GM23338 (cell line): ENCODE data around the gene AP2A2. TPM values are rescaled to one million over a fixed set of nuclear protein-coding genes. Genes with fewer than 3 reads are reported as not detected.

Experiments used
- ATAC-seq: fragments of 200-7000 bp; cut with Tn5 transposase; 3 replicates; pipeline ENCODE4 v1.9.1; 2020
- DNase-seq: peaks from one replicate; pipeline ENCODE4 v3.0.0-alpha.2; 2015; ENCODE audit warnings: low spot score
- H2AFZ ChIP-seq: fragments of 200-600 bp; sonication (generic); 2 replicates; pipeline ENCODE4 v1.8.0; 2016; ENCODE audit warnings: antibody characterized with exemption, mild to moderate bottlenecking, moderate library complexity
- H3F3A ChIP-seq: fragments of 200-600 bp; sonication (generic); replicated peaks from 2 replicates; pipeline ENCODE4 v1.8.0; 2017; ENCODE audit warnings: antibody characterized with exemption, mixed run types, low read depth
- H3K27ac ChIP-seq: fragments of 200-600 bp; sonication (generic); 2 replicates; pipeline ENCODE4 v1.6.1; 2016; ENCODE audit warnings: low read depth
- H3K27me3 ChIP-seq: fragments of 200-600 bp; sonication (generic); 2 replicates; pipeline ENCODE4 v1.8.0; 2016; ENCODE audit warnings: mild to moderate bottlenecking, mixed run types, moderate library complexity; ENCODE audit not compliant: insufficient read depth
- H3K36me3 ChIP-seq: fragments of 200-600 bp; sonication (generic); 2 replicates; pipeline ENCODE4 v1.8.0; 2016; ENCODE audit warnings: mild to moderate bottlenecking; ENCODE audit not compliant: insufficient read depth
- H3K4me1 ChIP-seq: fragments of 200-600 bp; sonication (generic); 2 replicates; pipeline ENCODE4 v1.8.0; 2016; ENCODE audit warnings: mild to moderate bottlenecking, moderate library complexity; ENCODE audit not compliant: insufficient read depth
- H3K4me2 ChIP-seq: fragments of 200-600 bp; sonication (generic); 2 replicates; pipeline ENCODE4 v1.7.1; 2017; ENCODE audit warnings: mixed run types
- H3K4me3 ChIP-seq: fragments of 200-600 bp; sonication (generic); 2 replicates; pipeline ENCODE4 v1.6.1; 2016; ENCODE audit warnings: mixed run types
- H3K79me2 ChIP-seq: fragments of 200-600 bp; sonication (generic); replicated peaks from 2 replicates; pipeline ENCODE4 v1.8.0; 2017; ENCODE audit warnings: mild to moderate bottlenecking; ENCODE audit not compliant: insufficient read depth
- H3K9me2 ChIP-seq: fragments of 200-600 bp; sonication (generic); 2 replicates; pipeline ENCODE4 v1.8.0; 2017; ENCODE audit not compliant: insufficient read depth
- H4K20me1 ChIP-seq: fragments of 200-600 bp; sonication (generic); replicated peaks from 2 replicates; pipeline ENCODE4 v1.8.0; 2017; ENCODE audit warnings: mild to moderate bottlenecking; ENCODE audit not compliant: insufficient read depth
- H3K27ac Mint-ChIP-seq: 2 replicates; pipeline ENCODE4 v1.8.0; 2020; ENCODE audit warnings: inconsistent platforms, mild to moderate bottlenecking, moderate library complexity, mixed read lengths
- H3K27me3 Mint-ChIP-seq: 3 replicates; pipeline ENCODE4 v1.8.0; 2022; ENCODE audit warnings: low read depth, mild to moderate bottlenecking, moderate library complexity, mixed read lengths, inconsistent platforms; ENCODE audit not compliant: insufficient read depth, poor library complexity
- H3K36me3 Mint-ChIP-seq: 3 replicates; pipeline ENCODE4 v1.8.0; 2021; ENCODE audit warnings: low read depth, mild to moderate bottlenecking, inconsistent platforms, moderate library complexity, mixed read lengths
- H3K4me1 Mint-ChIP-seq: 3 replicates; pipeline ENCODE4 v1.8.0; 2020; ENCODE audit warnings: mild to moderate bottlenecking, inconsistent platforms, mixed read lengths
- H3K4me3 Mint-ChIP-seq: 3 replicates; pipeline ENCODE4 v1.8.0; 2021; ENCODE audit warnings: moderate library complexity, mild to moderate bottlenecking, inconsistent platforms, mixed read lengths
- H3K9me3 Mint-ChIP-seq: 3 replicates; pipeline ENCODE4 v1.8.0; 2020; ENCODE audit warnings: moderate library complexity, mild to moderate bottlenecking, inconsistent platforms, mixed read lengths
- CREB1 ChIP-seq: fragments of 250-450 bp; sonication (Bioruptor Pico); IDR thresholded peaks from 2 replicates; pipeline ENCODE4 v1.5.0; 2020; ENCODE audit warnings: low read depth, mild to moderate bottlenecking, moderate library complexity
- EZH2 ChIP-seq: fragments of 200-600 bp; sonication (generic); IDR thresholded peaks from one replicate; pipeline ENCODE4 v1.8.0; 2017; ENCODE audit warnings: antibody characterized with exemption, mild to moderate bottlenecking, low read depth; ENCODE audit not compliant: unreplicated experiment
- EZH2phosphoT487 ChIP-seq: fragments of 200-600 bp; sonication (generic); IDR thresholded peaks from one replicate; pipeline ENCODE4 v1.8.1; 2018; ENCODE audit warnings: antibody characterized with exemption; ENCODE audit not compliant: unreplicated experiment
- JUNB ChIP-seq: IDR thresholded peaks from one replicate; pipeline ENCODE4 v1.6.1; 2016; ENCODE audit warnings: antibody characterized with exemption; ENCODE audit not compliant: unreplicated experiment
- NANOG ChIP-seq: IDR thresholded peaks from 2 replicates; pipeline ENCODE4 v1.6.1; 2016; ENCODE audit warnings: antibody characterized with exemption, borderline replicate concordance
- POLR2AphosphoS5 ChIP-seq: IDR thresholded peaks from 2 replicates; pipeline ENCODE4 v1.6.1; 2016; ENCODE audit warnings: antibody characterized with exemption, low read depth
- STAT1 ChIP-seq: IDR thresholded peaks from one replicate; pipeline ENCODE4 v1.6.1; 2016; ENCODE audit warnings: antibody characterized with exemption; ENCODE audit not compliant: unreplicated experiment
- ZNF114 ChIP-seq: fragments of 250-450 bp; sonication (Bioruptor Pico); IDR thresholded peaks from 2 replicates; pipeline ENCODE4 v1.5.0; 2020; ENCODE audit warnings: mild to moderate bottlenecking, moderate library complexity
- ZNF331 ChIP-seq: fragments of 250-450 bp; sonication (Bioruptor Pico); IDR thresholded peaks from 2 replicates; pipeline ENCODE4 v1.5.0; 2020; ENCODE audit warnings: low read depth, mild to moderate bottlenecking, moderate library complexity
- polyA plus RNA-seq: library from polyadenylated mRNA; unstranded; fragments of >200 nt; fragmentation: Nextera tagmentation; extraction: Ambion mirVana; gene quantifications from 2 replicates; pipeline ENCODE4 v1.2.1, GENCODE V29; 2016
- total RNA-seq: library from RNA; depleted of rRNA; stranded (reverse); fragments of >200 nt; shearing (Covaris generic); gene quantifications from 2 replicates; pipeline ENCODE4 v1.2.3, GENCODE V29; 2014
- TF ChIP-seq, protein P1 (sequence below), 2 experiments: fragments of 200-600 bp in 1 of 2; sonication (generic) in 1 of 2; conservative IDR thresholded peaks; 2 replicates each; pipeline versions ENCODE4 v1.5.1 to v1.6.1; 2016 to 2017; ENCODE audit warnings: antibody characterized with exemption in 2 of 2, low read depth in 2 of 2, mild to moderate bottlenecking in 2 of 2, moderate library complexity in 1 of 2
- TF ChIP-seq, protein P2 (sequence below): IDR thresholded peaks from 2 replicates; pipeline ENCODE4 v1.6.1; 2016; ENCODE audit warnings: antibody characterized with exemption
- TF ChIP-seq, protein P3 (sequence below): IDR thresholded peaks from one replicate; pipeline ENCODE4 v1.6.1; 2018; ENCODE audit warnings: antibody characterized with exemption; ENCODE audit not compliant: unreplicated experiment
- TF ChIP-seq, protein P4 (sequence below): fragments of 250-450 bp; sonication (Bioruptor Pico); IDR thresholded peaks from 2 replicates; pipeline ENCODE4 v1.5.0; 2020; ENCODE audit warnings: mild to moderate bottlenecking, moderate library complexity

Gene AP2A2
- total and polyA plus RNA-seq, 2 experiments from 2014 or later: 23.7 to 47.5 TPM

DNA sequence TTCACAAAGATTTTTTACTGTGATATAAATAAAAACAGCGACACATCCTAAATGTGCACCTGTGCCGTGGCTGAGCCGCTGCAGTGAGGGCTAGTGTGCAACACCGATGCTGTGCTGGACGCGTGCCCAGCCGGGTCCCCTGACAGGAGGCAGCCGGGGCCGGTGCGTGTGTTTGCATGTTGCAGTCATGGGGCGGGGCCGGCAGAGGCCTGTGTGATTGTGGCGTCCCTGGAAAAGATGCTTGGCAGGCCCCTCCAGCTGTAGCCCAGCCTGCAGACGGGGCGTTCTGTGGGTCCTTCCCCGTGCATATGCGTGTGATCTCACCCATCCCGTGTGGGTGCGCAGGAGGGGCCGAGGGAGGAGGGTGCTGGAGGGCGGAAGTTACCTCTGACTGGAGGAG lies 80.3 kb downstream of the AP2A2 start:
- no peak for ATAC-seq
- no peaks in the 10 kb centered on the region; the same call in 2 of the 3 replicates for H3K4me1 Mint-ChIP-seq
- H3F3A ChIP-seq: no peaks in the 10 kb centered on the region
- H3K27ac Mint-ChIP-seq: no peak overlapping the region
- H3K4me2 ChIP-seq: no peak overlapping the region
- H3K27ac ChIP-seq: no peak overlapping the region; the same call in 1 of the 2 replicates
- no peak overlapping the region for H3K4me3 Mint-ChIP-seq
- DNase-seq: no peak
- no peaks in the 10 kb centered on the region; the same call in 1 of the 3 replicates for H3K9me3 Mint-ChIP-seq
- H3K4me1 ChIP-seq: no peaks in the 10 kb centered on the region
- peaks cover 12% of the 10 kb centered on the region for H4K20me1 ChIP-seq
- no peaks in the 10 kb centered on the region for H3K9me2 ChIP-seq
- no peaks in the 10 kb centered on the region for H3K27me3 ChIP-seq
- H3K79me2 ChIP-seq: no peaks in the 10 kb centered on the region
- H2AFZ ChIP-seq: no peak overlapping the region
- H3K4me3 ChIP-seq: no peak overlapping the region
- peaks cover 10% of the 10 kb centered on the region for H3K27me3 Mint-ChIP-seq
- H3K36me3 ChIP-seq: peaks cover 11% of the 10 kb centered on the region; the same call in 1 of the 2 replicates
- H3K36me3 Mint-ChIP-seq: peaks cover 52% of the 10 kb centered on the region
- TF ChIP-seq STAT1 (no peak), JUNB (no peak), ZNF331 (no peak), NANOG (no peak), CREB1 (CRISPR knock-in tag) (no peak), POLR2AphosphoS5 (no peak), EZH2 (no peak), ZNF114 (CRISPR knock-in tag) (no peak), EZH2phosphoT487 (no peak)
- TF ChIP-seq, protein P1, sequence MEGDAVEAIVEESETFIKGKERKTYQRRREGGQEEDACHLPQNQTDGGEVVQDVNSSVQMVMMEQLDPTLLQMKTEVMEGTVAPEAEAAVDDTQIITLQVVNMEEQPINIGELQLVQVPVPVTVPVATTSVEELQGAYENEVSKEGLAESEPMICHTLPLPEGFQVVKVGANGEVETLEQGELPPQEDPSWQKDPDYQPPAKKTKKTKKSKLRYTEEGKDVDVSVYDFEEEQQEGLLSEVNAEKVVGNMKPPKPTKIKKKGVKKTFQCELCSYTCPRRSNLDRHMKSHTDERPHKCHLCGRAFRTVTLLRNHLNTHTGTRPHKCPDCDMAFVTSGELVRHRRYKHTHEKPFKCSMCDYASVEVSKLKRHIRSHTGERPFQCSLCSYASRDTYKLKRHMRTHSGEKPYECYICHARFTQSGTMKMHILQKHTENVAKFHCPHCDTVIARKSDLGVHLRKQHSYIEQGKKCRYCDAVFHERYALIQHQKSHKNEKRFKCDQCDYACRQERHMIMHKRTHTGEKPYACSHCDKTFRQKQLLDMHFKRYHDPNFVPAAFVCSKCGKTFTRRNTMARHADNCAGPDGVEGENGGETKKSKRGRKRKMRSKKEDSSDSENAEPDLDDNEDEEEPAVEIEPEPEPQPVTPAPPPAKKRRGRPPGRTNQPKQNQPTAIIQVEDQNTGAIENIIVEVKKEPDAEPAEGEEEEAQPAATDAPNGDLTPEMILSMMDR (conservative IDR thresholded peaks at IDR 0.05; ENCODE audit: low read depth in 2 of 2): no peak
- TF ChIP-seq, protein P2, sequence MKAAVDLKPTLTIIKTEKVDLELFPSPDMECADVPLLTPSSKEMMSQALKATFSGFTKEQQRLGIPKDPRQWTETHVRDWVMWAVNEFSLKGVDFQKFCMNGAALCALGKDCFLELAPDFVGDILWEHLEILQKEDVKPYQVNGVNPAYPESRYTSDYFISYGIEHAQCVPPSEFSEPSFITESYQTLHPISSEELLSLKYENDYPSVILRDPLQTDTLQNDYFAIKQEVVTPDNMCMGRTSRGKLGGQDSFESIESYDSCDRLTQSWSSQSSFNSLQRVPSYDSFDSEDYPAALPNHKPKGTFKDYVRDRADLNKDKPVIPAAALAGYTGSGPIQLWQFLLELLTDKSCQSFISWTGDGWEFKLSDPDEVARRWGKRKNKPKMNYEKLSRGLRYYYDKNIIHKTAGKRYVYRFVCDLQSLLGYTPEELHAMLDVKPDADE: no peak
- TF ChIP-seq, protein P3, sequence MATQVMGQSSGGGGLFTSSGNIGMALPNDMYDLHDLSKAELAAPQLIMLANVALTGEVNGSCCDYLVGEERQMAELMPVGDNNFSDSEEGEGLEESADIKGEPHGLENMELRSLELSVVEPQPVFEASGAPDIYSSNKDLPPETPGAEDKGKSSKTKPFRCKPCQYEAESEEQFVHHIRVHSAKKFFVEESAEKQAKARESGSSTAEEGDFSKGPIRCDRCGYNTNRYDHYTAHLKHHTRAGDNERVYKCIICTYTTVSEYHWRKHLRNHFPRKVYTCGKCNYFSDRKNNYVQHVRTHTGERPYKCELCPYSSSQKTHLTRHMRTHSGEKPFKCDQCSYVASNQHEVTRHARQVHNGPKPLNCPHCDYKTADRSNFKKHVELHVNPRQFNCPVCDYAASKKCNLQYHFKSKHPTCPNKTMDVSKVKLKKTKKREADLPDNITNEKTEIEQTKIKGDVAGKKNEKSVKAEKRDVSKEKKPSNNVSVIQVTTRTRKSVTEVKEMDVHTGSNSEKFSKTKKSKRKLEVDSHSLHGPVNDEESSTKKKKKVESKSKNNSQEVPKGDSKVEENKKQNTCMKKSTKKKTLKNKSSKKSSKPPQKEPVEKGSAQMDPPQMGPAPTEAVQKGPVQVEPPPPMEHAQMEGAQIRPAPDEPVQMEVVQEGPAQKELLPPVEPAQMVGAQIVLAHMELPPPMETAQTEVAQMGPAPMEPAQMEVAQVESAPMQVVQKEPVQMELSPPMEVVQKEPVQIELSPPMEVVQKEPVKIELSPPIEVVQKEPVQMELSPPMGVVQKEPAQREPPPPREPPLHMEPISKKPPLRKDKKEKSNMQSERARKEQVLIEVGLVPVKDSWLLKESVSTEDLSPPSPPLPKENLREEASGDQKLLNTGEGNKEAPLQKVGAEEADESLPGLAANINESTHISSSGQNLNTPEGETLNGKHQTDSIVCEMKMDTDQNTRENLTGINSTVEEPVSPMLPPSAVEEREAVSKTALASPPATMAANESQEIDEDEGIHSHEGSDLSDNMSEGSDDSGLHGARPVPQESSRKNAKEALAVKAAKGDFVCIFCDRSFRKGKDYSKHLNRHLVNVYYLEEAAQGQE: no peak
- TF ChIP-seq, protein P4, sequence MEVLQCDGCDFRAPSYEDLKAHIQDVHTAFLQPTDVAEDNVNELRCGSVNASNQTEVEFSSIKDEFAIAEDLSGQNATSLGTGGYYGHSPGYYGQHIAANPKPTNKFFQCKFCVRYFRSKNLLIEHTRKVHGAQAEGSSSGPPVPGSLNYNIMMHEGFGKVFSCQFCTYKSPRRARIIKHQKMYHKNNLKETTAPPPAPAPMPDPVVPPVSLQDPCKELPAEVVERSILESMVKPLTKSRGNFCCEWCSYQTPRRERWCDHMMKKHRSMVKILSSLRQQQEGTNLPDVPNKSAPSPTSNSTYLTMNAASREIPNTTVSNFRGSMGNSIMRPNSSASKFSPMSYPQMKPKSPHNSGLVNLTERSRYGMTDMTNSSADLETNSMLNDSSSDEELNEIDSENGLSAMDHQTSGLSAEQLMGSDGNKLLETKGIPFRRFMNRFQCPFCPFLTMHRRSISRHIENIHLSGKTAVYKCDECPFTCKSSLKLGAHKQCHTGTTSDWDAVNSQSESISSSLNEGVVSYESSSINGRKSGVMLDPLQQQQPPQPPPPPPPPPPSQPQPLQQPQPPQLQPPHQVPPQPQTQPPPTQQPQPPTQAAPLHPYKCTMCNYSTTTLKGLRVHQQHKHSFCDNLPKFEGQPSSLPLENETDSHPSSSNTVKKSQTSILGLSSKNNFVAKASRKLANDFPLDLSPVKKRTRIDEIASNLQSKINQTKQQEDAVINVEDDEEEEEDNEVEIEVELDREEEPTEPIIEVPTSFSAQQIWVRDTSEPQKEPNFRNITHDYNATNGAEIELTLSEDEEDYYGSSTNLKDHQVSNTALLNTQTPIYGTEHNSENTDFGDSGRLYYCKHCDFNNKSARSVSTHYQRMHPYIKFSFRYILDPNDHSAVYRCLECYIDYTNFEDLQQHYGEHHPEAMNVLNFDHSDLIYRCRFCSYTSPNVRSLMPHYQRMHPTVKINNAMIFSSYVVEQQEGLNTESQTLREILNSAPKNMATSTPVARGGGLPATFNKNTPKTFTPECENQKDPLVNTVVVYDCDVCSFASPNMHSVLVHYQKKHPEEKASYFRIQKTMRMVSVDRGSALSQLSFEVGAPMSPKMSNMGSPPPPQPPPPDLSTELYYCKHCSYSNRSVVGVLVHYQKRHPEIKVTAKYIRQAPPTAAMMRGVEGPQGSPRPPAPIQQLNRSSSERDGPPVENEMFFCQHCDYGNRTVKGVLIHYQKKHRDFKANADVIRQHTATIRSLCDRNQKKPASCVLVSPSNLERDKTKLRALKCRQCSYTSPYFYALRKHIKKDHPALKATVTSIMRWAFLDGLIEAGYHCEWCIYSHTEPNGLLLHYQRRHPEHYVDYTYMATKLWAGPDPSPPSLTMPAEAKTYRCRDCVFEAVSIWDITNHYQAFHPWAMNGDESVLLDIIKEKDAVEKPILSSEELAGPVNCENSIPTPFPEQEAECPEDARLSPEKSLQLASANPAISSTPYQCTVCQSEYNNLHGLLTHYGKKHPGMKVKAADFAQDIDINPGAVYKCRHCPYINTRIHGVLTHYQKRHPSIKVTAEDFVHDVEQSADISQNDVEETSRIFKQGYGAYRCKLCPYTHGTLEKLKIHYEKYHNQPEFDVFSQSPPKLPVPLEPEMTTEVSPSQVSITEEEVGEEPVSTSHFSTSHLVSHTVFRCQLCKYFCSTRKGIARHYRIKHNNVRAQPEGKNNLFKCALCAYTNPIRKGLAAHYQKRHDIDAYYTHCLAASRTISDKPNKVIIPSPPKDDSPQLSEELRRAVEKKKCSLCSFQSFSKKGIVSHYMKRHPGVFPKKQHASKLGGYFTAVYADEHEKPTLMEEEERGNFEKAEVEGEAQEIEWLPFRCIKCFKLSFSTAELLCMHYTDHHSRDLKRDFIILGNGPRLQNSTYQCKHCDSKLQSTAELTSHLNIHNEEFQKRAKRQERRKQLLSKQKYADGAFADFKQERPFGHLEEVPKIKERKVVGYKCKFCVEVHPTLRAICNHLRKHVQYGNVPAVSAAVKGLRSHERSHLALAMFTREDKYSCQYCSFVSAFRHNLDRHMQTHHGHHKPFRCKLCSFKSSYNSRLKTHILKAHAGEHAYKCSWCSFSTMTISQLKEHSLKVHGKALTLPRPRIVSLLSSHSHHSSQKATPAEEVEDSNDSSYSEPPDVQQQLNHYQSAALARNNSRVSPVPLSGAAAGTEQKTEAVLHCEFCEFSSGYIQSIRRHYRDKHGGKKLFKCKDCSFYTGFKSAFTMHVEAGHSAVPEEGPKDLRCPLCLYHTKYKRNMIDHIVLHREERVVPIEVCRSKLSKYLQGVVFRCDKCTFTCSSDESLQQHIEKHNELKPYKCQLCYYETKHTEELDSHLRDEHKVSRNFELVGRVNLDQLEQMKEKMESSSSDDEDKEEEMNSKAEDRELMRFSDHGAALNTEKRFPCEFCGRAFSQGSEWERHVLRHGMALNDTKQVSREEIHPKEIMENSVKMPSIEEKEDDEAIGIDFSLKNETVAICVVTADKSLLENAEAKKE: no peak
